Measurements from ENCODE around the gene TEX264. TPM values are rescaled to one million over a fixed set of nuclear protein-coding genes. Genes with fewer than 3 reads are reported as not detected.
A peak's percentile ranks its signal among the peaks of the same experiment; 100 is the strongest.

The TEX264 gene
- total and polyA plus RNA-seq, 2 experiments from 2014 or later: 10.0 to 13.3 TPM

- TF ChIP-seq POLR2AphosphoS5 (IDR thresholded peaks at IDR 0.05; ENCODE audit: low read depth) (no peak), CTCF (conservative IDR thresholded peaks at IDR 0.05; ENCODE audit: low read depth in 2 of 2) (no peak), REST (IDR thresholded peaks at IDR 0.05; ENCODE audit: unreplicated experiment) (no peak), EZH2 (IDR thresholded peaks at IDR 0.05; ENCODE audit: low read depth, unreplicated experiment) (no peak)
Measured at GRCh38 chr3:51670053-51670822, 814 bp upstream of the TEX264 start (continued).

GRCh38 chr3:51671734-51672475 is 853 bp downstream of the TEX264 start:
- Histone ChIP-seq H3K4me2 (peak overlapping the region; percentile 89), H3F3A (replicated peaks; ENCODE audit: low read depth) (peaks cover 13% of the 10 kb centered on the region; the same call in 1 of the 2 replicates), H2AFZ (peak overlapping the region; percentile 94), H3K4me3 (peak overlapping the region; percentile 85), H3K36me3 (ENCODE audit: insufficient read depth) (no peaks in the 10 kb centered on the region), H3K79me2 (replicated peaks; ENCODE audit: insufficient read depth) (no peaks in the 10 kb centered on the region), H3K27me3 (ENCODE audit: insufficient read depth) (no peaks in the 10 kb centered on the region), H3K27ac (ENCODE audit: low read depth) (peak overlapping the region; percentile 35; the same call in 1 of the 2 replicates), H3K9me2 (ENCODE audit: insufficient read depth) (no peaks in the 10 kb centered on the region), H3K4me1 (ENCODE audit: insufficient read depth) (peaks cover 15% of the 10 kb centered on the region), H4K20me1 (replicated peaks; ENCODE audit: insufficient read depth) (no peaks in the 10 kb centered on the region)
- ATAC-seq: peak; percentile 83
- no peaks in the 10 kb centered on the region; the same call in 2 of the 3 replicates for H3K36me3 Mint-ChIP-seq (ENCODE audit: low read depth)
- TF ChIP-seq STAT1 (IDR thresholded peaks at IDR 0.05; ENCODE audit: unreplicated experiment) (no peak), NANOG (IDR thresholded peaks at IDR 0.05; ENCODE audit: borderline replicate concordance) (no peak), EZH2 (IDR thresholded peaks at IDR 0.05; ENCODE audit: low read depth, unreplicated experiment) (no peak), POLR2AphosphoS5 (IDR thresholded peaks at IDR 0.05; ENCODE audit: low read depth) (peak; percentile 81)
- H3K27me3 Mint-ChIP-seq (ENCODE audit: insufficient read depth, low read depth, poor library complexity): peaks cover 21% of the 10 kb centered on the region
- peak overlapping the region; percentile 80 for H3K4me3 Mint-ChIP-seq
- peak; percentile 94 for DNase-seq (ENCODE audit: low spot score)
- no peak overlapping the region for H3K27ac Mint-ChIP-seq
- H3K4me1 Mint-ChIP-seq: peaks cover 36% of the 10 kb centered on the region
- H3K9me3 Mint-ChIP-seq: no peaks in the 10 kb centered on the region; the same call in 2 of the 3 replicates

Data from GM23338 (cell line).